ENCODE measurements around the gene KIF17.

The KIF17 gene

GRCh38 chr1:20625176-20626097 lies 92.4 kb downstream of the KIF17 start:
- DNase-seq (ENCODE audit: low spot score) = no peak

DNA sequence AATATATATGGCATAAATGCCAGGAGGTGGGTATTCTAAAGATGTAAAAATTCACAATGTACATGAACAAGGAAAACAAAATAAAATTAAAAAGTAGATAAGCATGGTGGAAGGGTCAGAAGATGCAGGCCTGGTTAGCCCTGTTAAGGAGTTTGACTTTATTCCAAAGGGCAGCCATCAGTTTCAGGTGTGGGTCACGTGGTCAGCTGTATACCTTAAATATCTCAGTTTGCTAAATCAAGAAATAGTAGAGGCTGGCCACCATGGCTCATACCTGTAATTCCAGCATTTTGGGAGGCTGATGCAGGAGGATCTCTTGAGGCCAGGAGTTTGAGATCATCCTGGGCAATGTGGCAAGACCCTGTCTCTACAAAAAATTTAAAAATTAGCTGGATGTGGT lies 93.1 kb downstream of the KIF17 start:
- DNase-seq (ENCODE audit: low spot score) = no peak

DNA sequence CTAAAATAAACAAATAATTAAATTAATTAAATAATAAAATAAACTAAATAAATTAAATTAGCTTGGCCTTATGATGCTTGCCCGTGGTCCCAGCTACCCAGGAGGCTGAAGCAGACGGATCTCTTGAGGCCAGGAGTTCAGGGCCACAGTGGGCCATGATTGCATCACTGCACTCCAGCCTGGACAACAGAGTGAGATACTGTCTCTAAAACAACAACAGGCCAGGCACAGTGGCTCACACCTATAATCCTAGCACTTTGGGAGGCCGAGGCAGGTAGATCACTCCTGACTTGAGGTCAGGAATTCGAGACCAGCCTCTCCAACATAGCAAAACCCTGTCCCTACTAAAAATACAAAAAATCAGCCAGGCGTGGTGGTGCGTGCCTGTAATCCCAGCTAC lies 96.8 kb downstream of the KIF17 start:
- DNase-seq (ENCODE audit: low spot score) = no peak

DNA sequence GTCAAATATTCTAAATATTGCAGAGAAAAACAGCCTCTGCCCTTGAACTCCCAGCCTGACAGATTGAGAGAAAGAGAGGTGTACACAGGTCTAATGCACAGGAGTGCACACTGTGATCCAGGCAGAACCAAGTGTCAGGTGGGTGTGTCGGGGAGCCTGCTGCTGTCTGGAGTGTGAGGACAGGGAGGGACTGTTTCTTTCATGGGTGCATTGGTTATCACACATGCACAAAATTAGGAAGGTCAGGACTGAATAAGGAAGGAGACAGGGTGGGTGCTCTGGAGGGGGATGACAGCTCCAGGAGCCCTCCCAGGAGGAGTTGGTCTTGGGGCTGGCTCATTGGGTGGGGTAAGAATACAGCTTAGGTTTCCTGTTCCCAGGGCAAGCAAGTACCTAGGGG lies 97.8 kb downstream of the KIF17 start:
- no peak for DNase-seq (ENCODE audit: low spot score)

DNA sequence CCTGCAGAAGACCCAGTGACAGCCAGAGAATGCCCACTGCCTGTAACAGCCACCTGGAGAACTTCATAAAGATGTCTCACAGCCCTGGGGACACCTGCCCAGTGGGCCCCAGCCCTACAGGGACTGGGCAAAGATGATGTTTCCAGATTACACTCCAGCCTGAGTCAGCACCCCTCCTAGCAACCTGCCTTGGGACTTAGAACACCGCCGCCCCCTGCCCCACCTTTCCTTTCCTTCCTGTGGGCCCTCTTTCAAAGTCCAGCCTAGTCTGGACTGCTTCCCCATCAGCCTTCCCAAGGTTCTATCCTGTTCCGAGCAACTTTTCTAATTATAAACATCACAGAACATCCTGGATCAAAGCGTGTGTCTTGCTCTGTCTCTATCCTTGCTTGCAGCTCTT lies 99.3 kb downstream of the KIF17 start:
- DNase-seq (ENCODE audit: low spot score) = no peak

DNA sequence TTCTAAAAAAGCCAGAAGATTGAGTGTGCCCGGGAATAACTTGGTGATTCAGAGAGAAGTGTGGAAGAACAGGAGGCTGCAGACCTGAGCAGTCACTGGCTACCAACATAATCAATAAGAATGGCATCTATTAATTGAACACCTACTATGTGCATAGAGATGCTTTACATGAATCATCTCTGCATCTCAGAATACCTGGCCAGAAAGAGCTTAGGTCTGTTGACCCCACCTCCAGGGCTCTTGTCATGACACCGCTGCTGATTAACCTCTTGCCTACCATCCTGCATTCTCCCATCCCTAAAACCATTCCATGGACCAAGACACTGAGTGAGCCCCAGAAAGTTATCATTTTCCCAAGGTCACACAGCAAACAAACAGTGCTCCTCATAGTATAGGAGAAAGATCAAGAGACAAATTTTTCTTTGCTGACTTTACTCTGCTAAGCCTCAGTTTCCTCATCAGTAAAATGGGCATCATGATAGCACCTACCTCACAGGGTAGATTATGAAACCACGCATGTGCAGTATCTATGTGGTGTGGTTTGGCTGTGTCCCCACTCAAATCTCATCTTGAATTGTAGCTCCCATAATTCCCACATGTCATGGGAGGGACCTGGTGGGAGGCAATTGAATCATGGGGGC lies 100.8 kb downstream of the KIF17 start:
- DNase-seq (ENCODE audit: low spot score) = no peak

- no peak for DNase-seq (ENCODE audit: low spot score)
Measured at GRCh38 chr1:20615946-20616846, 101.6 kb downstream of the KIF17 start.

GRCh38 chr1:20614131-20614579 lies 103.7 kb downstream of the KIF17 start:
- no peak for DNase-seq (ENCODE audit: low spot score)

Measured in CD4-positive, alpha-beta T cell treated with Interleukin-6 at 100 ng/mL for 8 hours (primary cell).